Uterus (tissue), 2 donors: ENCODE measurements around the gene REELD1.

Experiments
- CTCF ChIP-seq, 4 experiments: fragments of 200-600 bp in 2 of 4; fragments of 450-650 bp in 2 of 4; sonication (generic) in 2 of 4; IDR thresholded peaks; one replicate each; pipeline ENCODE4 v1.5.1; 2016 to 2019; ENCODE audit warnings: antibody characterized with exemption in 4 of 4, mild to moderate bottlenecking in 2 of 4, moderate library complexity in 1 of 4
- POLR2A ChIP-seq, 2 donors: fragments of 450-650 bp; IDR thresholded peaks; one replicate each; pipeline ENCODE4 v1.6.1; 2016; ENCODE audit warnings: antibody characterized with exemption in 2 of 2, mild to moderate bottlenecking in 1 of 2, moderate library complexity in 1 of 2

- TF ChIP-seq POLR2A (IDR thresholded peaks at IDR 0.05) (no peak), CTCF (IDR thresholded peaks at IDR 0.05) (no peak)
Measured at GRCh38 chr4:146245246-146245645, 30.9 kb downstream of the REELD1 start.
